SK-N-SH (cell line): ENCODE results near the gene CDK8. TPM values are rescaled to one million over a fixed set of nuclear protein-coding genes. Genes with fewer than 3 reads are reported as not detected.

Source experiments
- CTCF ChIA-PET: fragments of 300-600, 350-600 bp; formaldehyde crosslinking; extraction: SDS; loops from one replicate; lab custom pipeline; 2021; lab: Yijun Ruan, JAX
- POLR2A ChIA-PET: fragments of 350-600 bp; sonication (Branson Sonifier 250); formaldehyde crosslinking; extraction: SDS; loops from one replicate; lab custom pipeline; 2020; ENCODE audit warnings: antibody characterized with exemption, inconsistent platforms; lab: Yijun Ruan, JAX
- DNase-seq: peaks from one replicate; pipeline ENCODE4 v3.0.0; 2012
- H2AFZ ChIP-seq: fragments of 200-600 bp; sonication (generic); 2 replicates; pipeline ENCODE4 v1.8.1; 2016; ENCODE audit warnings: antibody characterized with exemption, mild to moderate bottlenecking, low read depth
- H3F3A ChIP-seq: fragments of 200-600 bp; sonication (generic); replicated peaks from 2 replicates; pipeline ENCODE3; 2016; ENCODE audit warnings: antibody characterized with exemption, mild to moderate bottlenecking; ENCODE audit not compliant: insufficient read depth
- H3K27ac ChIP-seq, 2 experiments: fragments of 200-500 bp in 1 of 2; fragments of 200-600 bp in 1 of 2; sonication (Bioruptor generic) in 1 of 2; sonication (generic), shearing (Covaris generic) in 1 of 2; 2 replicates each; pipeline versions ENCODE4 v1.5.1 to v1.6.1; 2014 to 2016; ENCODE audit warnings: low read depth in 2 of 2, inconsistent platforms in 1 of 2, low read length in 1 of 2, mild to moderate bottlenecking in 1 of 2, mixed read lengths in 1 of 2
- H3K27me3 ChIP-seq: fragments of 200-600 bp; sonication (generic), shearing (Covaris generic); 2 replicates; pipeline ENCODE4 v1.6.1; 2016; ENCODE audit warnings: mixed run types; ENCODE audit not compliant: insufficient read depth
- H3K36me3 ChIP-seq, 2 experiments: fragments of 200-500 bp in 1 of 2; fragments of 200-600 bp in 1 of 2; sonication (Bioruptor generic) in 1 of 2; sonication (generic) in 1 of 2; replicated peaks in 1 of 2; 2 replicates each; pipeline versions ENCODE3 to v1.5.1; 2014 to 2016; ENCODE audit warnings: low read length in 1 of 2, mild to moderate bottlenecking in 1 of 2; ENCODE audit not compliant: insufficient read depth in 2 of 2, control insufficient read depth in 1 of 2
- H3K4me1 ChIP-seq, 2 experiments: fragments of 200-500 bp in 1 of 2; fragments of 200-600 bp in 1 of 2; sonication (Bioruptor generic) in 1 of 2; sonication (generic), shearing (Covaris generic) in 1 of 2; 2 replicates each; pipeline versions ENCODE4 v1.5.1 to v1.6.1; 2014 to 2016; ENCODE audit warnings: low read depth in 1 of 2, low read length in 1 of 2, mixed run types in 1 of 2; ENCODE audit not compliant: insufficient read depth in 2 of 2, control insufficient read depth in 1 of 2
- H3K4me2 ChIP-seq: fragments of 200-600 bp; sonication (generic), shearing (Covaris generic); 2 replicates; pipeline ENCODE4 v1.6.1; 2017; ENCODE audit warnings: mixed run types
- H3K4me3 ChIP-seq, 2 experiments: fragments of 200-500 bp in 1 of 2; fragments of 200-600 bp in 1 of 2; sonication (Bioruptor generic) in 1 of 2; sonication (generic), shearing (Covaris generic) in 1 of 2; 2 replicates each; pipeline versions ENCODE4 v1.5.1 to v1.8.1; 2014 to 2016; ENCODE audit warnings: low read depth in 2 of 2, inconsistent platforms in 1 of 2, low read length in 1 of 2, mild to moderate bottlenecking in 1 of 2, mixed read lengths in 1 of 2, moderate library complexity in 1 of 2
- H3K79me2 ChIP-seq: fragments of 200-600 bp; sonication (generic); 2 replicates; pipeline ENCODE4 v1.8.1; 2017; ENCODE audit warnings: mild to moderate bottlenecking; ENCODE audit not compliant: insufficient read depth
- H3K9ac ChIP-seq: fragments of 200-600 bp; sonication (generic); 2 replicates; pipeline ENCODE4 v1.6.1; 2017; ENCODE audit warnings: mixed run types
- H3K9me2 ChIP-seq: fragments of 200-600 bp; sonication (generic); 2 replicates; pipeline ENCODE4 v1.6.1; 2017; ENCODE audit warnings: mixed run types
- H3K9me3 ChIP-seq: fragments of 200-600 bp; sonication (generic); 2 replicates; pipeline ENCODE4 v1.6.1; 2017; ENCODE audit warnings: mixed run types, mild to moderate bottlenecking, moderate library complexity
- H4K20me1 ChIP-seq: fragments of 200-600 bp; sonication (generic); 2 replicates; pipeline ENCODE4 v1.6.1; 2017; ENCODE audit warnings: mild to moderate bottlenecking, mixed run types; ENCODE audit not compliant: insufficient read depth
- CHD2 ChIP-seq: fragments of 150-350 bp; IDR thresholded peaks from 2 replicates; pipeline ENCODE4 v1.6.1; 2018; ENCODE audit warnings: low read length; ENCODE audit not compliant: partially characterized antibody
- ELF1 ChIP-seq: IDR thresholded peaks from 2 replicates; pipeline ENCODE4 v1.4.0; 2012
- FOSL2 ChIP-seq: IDR thresholded peaks from 2 replicates; pipeline ENCODE4 v1.4.0; 2012; ENCODE audit warnings: low read depth, mild to moderate bottlenecking, moderate library complexity, borderline replicate concordance
- FOXJ3 ChIP-seq: sonication (generic); formaldehyde crosslinking; IDR thresholded peaks from 2 replicates; pipeline ENCODE4 v1.5.1; 2020; ENCODE audit warnings: mild to moderate bottlenecking, missing genetic modification reagents
- GABPA ChIP-seq: IDR thresholded peaks from 2 replicates; pipeline ENCODE4 v1.4.0; 2012; ENCODE audit warnings: low read depth, mild to moderate bottlenecking
- GATA2 ChIP-seq: sonication (generic); formaldehyde crosslinking; IDR thresholded peaks from 2 replicates; pipeline ENCODE4 v1.5.0; 2020; ENCODE audit warnings: mild to moderate bottlenecking, missing genetic modification reagents
- JUND ChIP-seq: IDR thresholded peaks from 2 replicates; pipeline ENCODE4 v1.4.0; 2012
- MEF2A ChIP-seq: IDR thresholded peaks from 2 replicates; pipeline ENCODE4 v1.4.0; 2012; ENCODE audit warnings: low read depth, borderline replicate concordance
- MXI1 ChIP-seq: IDR thresholded peaks from 2 replicates; pipeline ENCODE4 v1.6.1; 2012; ENCODE audit warnings: mild to moderate bottlenecking, low read depth, low read length, improper control_type of control experiment
- NFIC ChIP-seq: IDR thresholded peaks from 2 replicates; pipeline ENCODE4 v1.4.0; 2012; ENCODE audit warnings: borderline replicate concordance
- NRF1 ChIP-seq: IDR thresholded peaks from 2 replicates; pipeline ENCODE4 v1.6.1; 2012; ENCODE audit warnings: low read depth, mild to moderate bottlenecking, low read length
- POLR2AphosphoS5 ChIP-seq: IDR thresholded peaks from 2 replicates; pipeline ENCODE4 v1.6.1; 2012; ENCODE audit warnings: low read depth, low read length
- RAD21 ChIP-seq: IDR thresholded peaks from 2 replicates; pipeline ENCODE4 v1.6.1; 2012; ENCODE audit warnings: mild to moderate bottlenecking, low read length
- RCOR1 ChIP-seq: fragments of 150-350 bp; IDR thresholded peaks from 2 replicates; pipeline ENCODE4 v1.6.1; 2017; ENCODE audit warnings: antibody characterized with exemption, low read length
- TAF1 ChIP-seq: IDR thresholded peaks from 2 replicates; pipeline ENCODE4 v1.6.1; 2012; ENCODE audit warnings: low read depth, mild to moderate bottlenecking, low read length, moderate library complexity, borderline replicate concordance
- TCF12 ChIP-seq: IDR thresholded peaks from 2 replicates; pipeline ENCODE4 v1.4.0; 2012
- TEAD4 ChIP-seq: IDR thresholded peaks from 2 replicates; pipeline ENCODE4 v1.4.0; 2012; ENCODE audit warnings: mild to moderate bottlenecking, borderline replicate concordance; ENCODE audit not compliant: insufficient read depth
- YY1 ChIP-seq: IDR thresholded peaks from 2 replicates; pipeline ENCODE4 v1.4.0; 2012; ENCODE audit warnings: low read depth, mild to moderate bottlenecking
- WGBS: methylation state at CpG from one replicate; pipeline ENCODE4 v1.1.6; 2017; ENCODE audit warnings: low lambda C conversion rate; 5-methylcytosine and 5-hydroxymethylcytosine counted together
- polyA plus RNA-seq, 3 experiments: library from polyadenylated mRNA; depleted of rRNA; stranded (reverse); fragments of >200 nt; gene quantifications; 2 replicates each; pipeline ENCODE4 v1.2.3, GENCODE V29; 2012
- TF ChIP-seq, protein P1 (sequence below): fragments of 150-350 bp; IDR thresholded peaks from 2 replicates; pipeline ENCODE4 v1.6.1; 2016; ENCODE audit warnings: mild to moderate bottlenecking, low read depth, low read length
- TF ChIP-seq, protein P2 (sequence below): IDR thresholded peaks from 2 replicates; pipeline ENCODE4 v1.4.0; 2012; ENCODE audit warnings: low read depth
- TF ChIP-seq, protein P3 (sequence below): fragments of 150-350 bp; IDR thresholded peaks from 2 replicates; pipeline ENCODE4 v1.6.1; 2017; ENCODE audit warnings: antibody characterized with exemption, low read length, low read depth, borderline replicate concordance
- TF ChIP-seq, protein P4 (sequence below): IDR thresholded peaks from 2 replicates; pipeline ENCODE4; 2012
- TF ChIP-seq, protein P5 (sequence below): IDR thresholded peaks from 2 replicates; pipeline ENCODE4 v1.6.1; 2012; ENCODE audit warnings: mild to moderate bottlenecking, low read depth, low read length, moderate library complexity
- TF ChIP-seq, protein P6 (sequence below): fragments of 200-600 bp; sonication (generic); IDR thresholded peaks from 2 replicates; pipeline ENCODE4 v1.6.1; 2017; ENCODE audit warnings: antibody characterized with exemption, mild to moderate bottlenecking, moderate library complexity

CDK8 gene
- polyA plus RNA-seq, 1 of the 3 experiments (the other 2 are of a cell fraction): 10.1 TPM

DNA sequence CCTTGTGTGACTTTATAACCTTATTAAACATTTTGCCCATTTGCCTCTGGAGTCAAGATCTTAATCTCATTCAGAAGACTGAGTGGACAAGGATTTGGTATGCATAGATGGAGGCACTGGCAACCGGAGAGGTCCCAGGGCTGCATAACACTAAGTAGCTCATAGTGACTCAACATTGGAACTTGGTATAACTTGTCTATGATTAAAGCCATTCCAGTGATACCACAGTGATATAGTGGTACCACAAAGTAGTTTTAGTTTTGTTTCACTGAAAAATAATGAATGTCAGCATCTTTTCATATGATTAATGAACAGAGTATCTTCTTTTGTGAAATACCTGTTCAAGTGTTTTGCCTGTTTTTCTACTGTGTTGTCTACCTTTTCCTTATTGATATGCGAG is 26.4 kb downstream of the CDK8 start:
- no peaks in the 10 kb centered on the region for H3K9me3 ChIP-seq
- H3K79me2 ChIP-seq: peaks cover 56% of the 10 kb centered on the region
- H3K27ac ChIP-seq: peak overlapping the region in 1 of 2 experiments; percentile 64; a peak in 2 of 4 replicates
- H3K27me3 ChIP-seq: no peaks in the 10 kb centered on the region
- WGBS: 63% methylated on average over 2 of the region's 2 CpGs
- peaks cover 0 to 11% of the 10 kb centered on the region in 2 experiments; a peak in 2 of 4 replicates for H3K4me1 ChIP-seq
- no peak for DNase-seq
- H3F3A ChIP-seq: peaks cover 12% of the 10 kb centered on the region
- H3K36me3 ChIP-seq: peaks cover 7 to 8% of the 10 kb centered on the region in 2 experiments
- CTCF ChIA-PET: no interaction called here
- peak overlapping the region; percentile 46 for H3K4me2 ChIP-seq
- no peak overlapping the region for H2AFZ ChIP-seq
- H3K9ac ChIP-seq: no peak overlapping the region
- POLR2A ChIA-PET: no interaction called here
- 0 out of 4 replicates have a peak overlapping the region, but pooled peaks of 1 of the 2 experiments have one; percentile 7 for H3K4me3 ChIP-seq
- no peaks in the 10 kb centered on the region for H3K9me2 ChIP-seq
- peaks cover 11% of the 10 kb centered on the region; the same call in 1 of the 2 replicates for H4K20me1 ChIP-seq
- TF ChIP-seq YY1: no peak
- TF ChIP-seq MXI1: no peak
- no peak for TF ChIP-seq MEF2A
- TF ChIP-seq RAD21: no peak
- no peak for TF ChIP-seq FOXJ3 (CRISPR knock-in tag)
- TF ChIP-seq, protein P1, sequence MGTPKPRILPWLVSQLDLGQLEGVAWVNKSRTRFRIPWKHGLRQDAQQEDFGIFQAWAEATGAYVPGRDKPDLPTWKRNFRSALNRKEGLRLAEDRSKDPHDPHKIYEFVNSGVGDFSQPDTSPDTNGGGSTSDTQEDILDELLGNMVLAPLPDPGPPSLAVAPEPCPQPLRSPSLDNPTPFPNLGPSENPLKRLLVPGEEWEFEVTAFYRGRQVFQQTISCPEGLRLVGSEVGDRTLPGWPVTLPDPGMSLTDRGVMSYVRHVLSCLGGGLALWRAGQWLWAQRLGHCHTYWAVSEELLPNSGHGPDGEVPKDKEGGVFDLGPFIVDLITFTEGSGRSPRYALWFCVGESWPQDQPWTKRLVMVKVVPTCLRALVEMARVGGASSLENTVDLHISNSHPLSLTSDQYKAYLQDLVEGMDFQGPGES: no peak
- no peak for TF ChIP-seq GATA2 (CRISPR knock-in tag)
- TF ChIP-seq TAF1: no peak
- TF ChIP-seq FOSL2: peak; percentile 55; the same call in 1 of the 2 replicates
- no peak for TF ChIP-seq GABPA
- TF ChIP-seq, protein P2, sequence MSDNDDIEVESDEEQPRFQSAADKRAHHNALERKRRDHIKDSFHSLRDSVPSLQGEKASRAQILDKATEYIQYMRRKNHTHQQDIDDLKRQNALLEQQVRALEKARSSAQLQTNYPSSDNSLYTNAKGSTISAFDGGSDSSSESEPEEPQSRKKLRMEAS: no peak
- TF ChIP-seq, protein P3, sequence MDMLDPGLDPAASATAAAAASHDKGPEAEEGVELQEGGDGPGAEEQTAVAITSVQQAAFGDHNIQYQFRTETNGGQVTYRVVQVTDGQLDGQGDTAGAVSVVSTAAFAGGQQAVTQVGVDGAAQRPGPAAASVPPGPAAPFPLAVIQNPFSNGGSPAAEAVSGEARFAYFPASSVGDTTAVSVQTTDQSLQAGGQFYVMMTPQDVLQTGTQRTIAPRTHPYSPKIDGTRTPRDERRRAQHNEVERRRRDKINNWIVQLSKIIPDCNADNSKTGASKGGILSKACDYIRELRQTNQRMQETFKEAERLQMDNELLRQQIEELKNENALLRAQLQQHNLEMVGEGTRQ: no peak
- TF ChIP-seq RCOR1: no peak
- TF ChIP-seq, protein P4, sequence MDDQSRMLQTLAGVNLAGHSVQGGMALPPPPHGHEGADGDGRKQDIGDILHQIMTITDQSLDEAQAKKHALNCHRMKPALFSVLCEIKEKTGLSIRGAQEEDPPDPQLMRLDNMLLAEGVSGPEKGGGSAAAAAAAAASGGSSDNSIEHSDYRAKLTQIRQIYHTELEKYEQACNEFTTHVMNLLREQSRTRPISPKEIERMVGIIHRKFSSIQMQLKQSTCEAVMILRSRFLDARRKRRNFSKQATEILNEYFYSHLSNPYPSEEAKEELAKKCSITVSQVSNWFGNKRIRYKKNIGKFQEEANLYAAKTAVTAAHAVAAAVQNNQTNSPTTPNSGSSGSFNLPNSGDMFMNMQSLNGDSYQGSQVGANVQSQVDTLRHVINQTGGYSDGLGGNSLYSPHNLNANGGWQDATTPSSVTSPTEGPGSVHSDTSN: peak; percentile 63
- TF ChIP-seq NRF1: no peak
- TF ChIP-seq, protein P5, sequence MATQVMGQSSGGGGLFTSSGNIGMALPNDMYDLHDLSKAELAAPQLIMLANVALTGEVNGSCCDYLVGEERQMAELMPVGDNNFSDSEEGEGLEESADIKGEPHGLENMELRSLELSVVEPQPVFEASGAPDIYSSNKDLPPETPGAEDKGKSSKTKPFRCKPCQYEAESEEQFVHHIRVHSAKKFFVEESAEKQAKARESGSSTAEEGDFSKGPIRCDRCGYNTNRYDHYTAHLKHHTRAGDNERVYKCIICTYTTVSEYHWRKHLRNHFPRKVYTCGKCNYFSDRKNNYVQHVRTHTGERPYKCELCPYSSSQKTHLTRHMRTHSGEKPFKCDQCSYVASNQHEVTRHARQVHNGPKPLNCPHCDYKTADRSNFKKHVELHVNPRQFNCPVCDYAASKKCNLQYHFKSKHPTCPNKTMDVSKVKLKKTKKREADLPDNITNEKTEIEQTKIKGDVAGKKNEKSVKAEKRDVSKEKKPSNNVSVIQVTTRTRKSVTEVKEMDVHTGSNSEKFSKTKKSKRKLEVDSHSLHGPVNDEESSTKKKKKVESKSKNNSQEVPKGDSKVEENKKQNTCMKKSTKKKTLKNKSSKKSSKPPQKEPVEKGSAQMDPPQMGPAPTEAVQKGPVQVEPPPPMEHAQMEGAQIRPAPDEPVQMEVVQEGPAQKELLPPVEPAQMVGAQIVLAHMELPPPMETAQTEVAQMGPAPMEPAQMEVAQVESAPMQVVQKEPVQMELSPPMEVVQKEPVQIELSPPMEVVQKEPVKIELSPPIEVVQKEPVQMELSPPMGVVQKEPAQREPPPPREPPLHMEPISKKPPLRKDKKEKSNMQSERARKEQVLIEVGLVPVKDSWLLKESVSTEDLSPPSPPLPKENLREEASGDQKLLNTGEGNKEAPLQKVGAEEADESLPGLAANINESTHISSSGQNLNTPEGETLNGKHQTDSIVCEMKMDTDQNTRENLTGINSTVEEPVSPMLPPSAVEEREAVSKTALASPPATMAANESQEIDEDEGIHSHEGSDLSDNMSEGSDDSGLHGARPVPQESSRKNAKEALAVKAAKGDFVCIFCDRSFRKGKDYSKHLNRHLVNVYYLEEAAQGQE: no peak
- TF ChIP-seq TCF12: peak; percentile 66
- no peak for TF ChIP-seq ELF1
- no peak for TF ChIP-seq POLR2AphosphoS5
- peak; percentile 54; the same call in 1 of the 2 replicates for TF ChIP-seq TEAD4
- peak; percentile 21 for TF ChIP-seq NFIC
- no peak for TF ChIP-seq CHD2
- peak; percentile 62 for TF ChIP-seq JUND
- TF ChIP-seq, protein P6, sequence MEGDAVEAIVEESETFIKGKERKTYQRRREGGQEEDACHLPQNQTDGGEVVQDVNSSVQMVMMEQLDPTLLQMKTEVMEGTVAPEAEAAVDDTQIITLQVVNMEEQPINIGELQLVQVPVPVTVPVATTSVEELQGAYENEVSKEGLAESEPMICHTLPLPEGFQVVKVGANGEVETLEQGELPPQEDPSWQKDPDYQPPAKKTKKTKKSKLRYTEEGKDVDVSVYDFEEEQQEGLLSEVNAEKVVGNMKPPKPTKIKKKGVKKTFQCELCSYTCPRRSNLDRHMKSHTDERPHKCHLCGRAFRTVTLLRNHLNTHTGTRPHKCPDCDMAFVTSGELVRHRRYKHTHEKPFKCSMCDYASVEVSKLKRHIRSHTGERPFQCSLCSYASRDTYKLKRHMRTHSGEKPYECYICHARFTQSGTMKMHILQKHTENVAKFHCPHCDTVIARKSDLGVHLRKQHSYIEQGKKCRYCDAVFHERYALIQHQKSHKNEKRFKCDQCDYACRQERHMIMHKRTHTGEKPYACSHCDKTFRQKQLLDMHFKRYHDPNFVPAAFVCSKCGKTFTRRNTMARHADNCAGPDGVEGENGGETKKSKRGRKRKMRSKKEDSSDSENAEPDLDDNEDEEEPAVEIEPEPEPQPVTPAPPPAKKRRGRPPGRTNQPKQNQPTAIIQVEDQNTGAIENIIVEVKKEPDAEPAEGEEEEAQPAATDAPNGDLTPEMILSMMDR: no peak
